NOMO-1 (cell line): ENCODE measurements around the gene CNRIP1.

Source experiments
- DNase-seq, 2 experiments: peaks; one replicate each; lab custom pipeline; 2025; ENCODE audit not compliant: unreplicated experiment in 2 of 2; lab: John Stamatoyannopoulos, UW

CNRIP1 gene

GRCh38 chr2:68294187-68294586, 25.6 kb downstream of the CNRIP1 start:
- DNase-seq: no peak

- no peak for DNase-seq
Measured at GRCh38 chr2:68293755-68294154, 26.0 kb downstream of the CNRIP1 start.

GRCh38 chr2:68293024-68293423, 26.7 kb downstream of the CNRIP1 start:
- DNase-seq: no peak

- DNase-seq: no peak
Measured at GRCh38 chr2:68292108-68292710, 27.5 kb downstream of the CNRIP1 start.

- DNase-seq: no peak
Measured at GRCh38 chr2:68291314-68291713, 28.4 kb downstream of the CNRIP1 start.

GRCh38 chr2:68290901-68291300, 28.8 kb downstream of the CNRIP1 start:
- no peak for DNase-seq

- peak; percentile 82 to 90 for DNase-seq
Measured at GRCh38 chr2:68287580-68288441, 31.9 kb downstream of the CNRIP1 start.

GRCh38 chr2:68284896-68285295, 34.9 kb downstream of the CNRIP1 start:
- no peak for DNase-seq

GRCh38 chr2:68283419-68283812, 36.3 kb downstream of the CNRIP1 start:
- DNase-seq: no peak

GRCh38 chr2:68282811-68283418, 36.8 kb downstream of the CNRIP1 start:
- DNase-seq: peak in 1 of 2 experiments; percentile 45

GRCh38 chr2:68280796-68281195, 39.0 kb downstream of the CNRIP1 start:
- no peak for DNase-seq

GRCh38 chr2:68280348-68280747, 39.4 kb downstream of the CNRIP1 start:
- no peak for DNase-seq

- no peak for DNase-seq
Measured at GRCh38 chr2:68279691-68280090, 40.1 kb downstream of the CNRIP1 start.

- no peak for DNase-seq
Measured at GRCh38 chr2:68278169-68278568, 41.6 kb downstream of the CNRIP1 start.

- no peak for DNase-seq
Measured at GRCh38 chr2:68274022-68274421, 45.7 kb downstream of the CNRIP1 start.

GRCh38 chr2:68272246-68272994, 47.3 kb downstream of the CNRIP1 start:
- DNase-seq: peak; percentile 40 to 89

- DNase-seq: peak in 1 of 2 experiments; percentile 16
Measured at GRCh38 chr2:68266655-68267054, 53.1 kb downstream of the CNRIP1 start.

GRCh38 chr2:68263632-68264031, 56.1 kb downstream of the CNRIP1 start:
- DNase-seq: no peak

- DNase-seq: no peak
Measured at GRCh38 chr2:68258851-68259250, 60.9 kb downstream of the CNRIP1 start.

GRCh38 chr2:68256093-68256450, 63.7 kb downstream of the CNRIP1 start:
- DNase-seq: no peak
